H1 (cell line): Measurements from ENCODE around the gene PLXNA4.

Source experiments
- CTCF ChIP-seq, 3 experiments: IDR thresholded peaks; 1 replicate in 2 of 3; 2 replicates in 1 of 3; pipeline versions ENCODE4 v1.5.1 to v1.6.1; 2011; ENCODE audit warnings: low read length in 3 of 3, mild to moderate bottlenecking in 3 of 3, inconsistent platforms in 2 of 3, low read depth in 1 of 3, moderate library complexity in 1 of 3; ENCODE audit not compliant: insufficient read depth in 1 of 3; ENCODE audit errors: control extremely low read depth in 1 of 3
- GABPA ChIP-seq: IDR thresholded peaks from 2 replicates; pipeline ENCODE4 v1.6.1; 2011; ENCODE audit warnings: mild to moderate bottlenecking, low read length, moderate library complexity, borderline replicate concordance; ENCODE audit not compliant: insufficient read depth
- JUND ChIP-seq: IDR thresholded peaks from 2 replicates; pipeline ENCODE4 v1.6.1; 2011; ENCODE audit warnings: mild to moderate bottlenecking, improper control_type of control experiment, low read length
- MAFK ChIP-seq: IDR thresholded peaks from 2 replicates; pipeline ENCODE4 v1.6.1; 2012; ENCODE audit warnings: low read depth, mild to moderate bottlenecking, improper control_type of control experiment, low read length

GRCh38 chr7:132610995-132611394 lies 34.7 kb upstream of the PLXNA4 start:
- TF ChIP-seq CTCF (IDR thresholded peaks at IDR 0.05; ENCODE audit: control extremely low read depth in 1 of 3, insufficient read depth in 1 of 3, low read depth in 1 of 3, low read length in 3 of 3) = no peak
- no peak for TF ChIP-seq MAFK
- TF ChIP-seq JUND = no peak
- no peak for TF ChIP-seq GABPA
